Esophagus squamous epithelium (tissue), 5 donors: Measurements from ENCODE around the gene SLC12A7. TPM values are rescaled to one million over a fixed set of nuclear protein-coding genes. Genes with fewer than 3 reads are reported as not detected.

ENCODE experiments used
- DNase-seq: peaks from one replicate; lab custom pipeline; 2025; lab: John Stamatoyannopoulos, UW
- H3K27ac ChIP-seq, 4 donors: fragments of 200-600 bp; sonication (generic); one replicate each; pipeline ENCODE4 v1.5.1; 2016 to 2019; ENCODE audit warnings: mild to moderate bottlenecking in 1 of 4
- H3K27me3 ChIP-seq, 4 donors: fragments of 200-600 bp; sonication (generic); 1 replicate in 3 of 4; 2 replicates in 1 of 4; pipeline versions ENCODE4 v1.5.1 to v1.6.0; 2017 to 2021; ENCODE audit warnings: antibody characterized with exemption in 1 of 4
- H3K36me3 ChIP-seq, 3 donors: fragments of 200-600 bp; sonication (generic); one replicate each; pipeline ENCODE4 v1.5.1; 2016 to 2019
- H3K4me1 ChIP-seq, 3 donors: fragments of 200-600 bp; sonication (generic); one replicate each; pipeline ENCODE4 v1.5.1; 2017 to 2019
- H3K4me3 ChIP-seq, 4 donors: fragments of 200-600 bp; sonication (generic); 1 replicate in 3 of 4; 2 replicates in 1 of 4; pipeline ENCODE4 v1.5.1; 2016 to 2019; ENCODE audit warnings: mild to moderate bottlenecking in 2 of 4, moderate library complexity in 1 of 4
- H3K9me3 ChIP-seq, 3 donors: fragments of 200-600 bp; sonication (generic); one replicate each; pipeline ENCODE4 v1.5.1; 2016 to 2019
- CTCF ChIP-seq, 6 experiments: fragments of 450-650 bp in 4 of 6; fragments of 200-600 bp in 2 of 6; sonication (generic) in 2 of 6; IDR thresholded peaks; one replicate each; pipeline ENCODE4 v1.5.1; 2016 to 2019; ENCODE audit warnings: antibody characterized with exemption in 6 of 6, mild to moderate bottlenecking in 4 of 6, moderate library complexity in 4 of 6
- POLR2A ChIP-seq, 4 donors: fragments of 450-650 bp; IDR thresholded peaks; one replicate each; pipeline ENCODE4 v1.6.1; 2017; ENCODE audit warnings: antibody characterized with exemption in 4 of 4, mild to moderate bottlenecking in 4 of 4, moderate library complexity in 3 of 4
- WGBS, 2 donors: methylation state at CpG; one replicate each; pipeline ENCODE4 v1.1.5; 2018; 5-methylcytosine and 5-hydroxymethylcytosine counted together
- intact Hi-C: fragments of 100-400 bp; cut with DNase I; formaldehyde crosslinking; loops from one replicate; pipeline ENCODE4 v1.15.0; 2022
- total RNA-seq, 4 donors: library from RNA; depleted of rRNA; stranded (reverse); fragments of >200 nt; gene quantifications; one replicate each; pipeline ENCODE4 v1.1.0, GENCODE V29; 2016
- donor health status: DM: yes; HTN: yes; CAD: no.

Gene SLC12A7
- total RNA-seq, 4 donors from 2014 or later = 4.5 to 13.4 (median 6.6) TPM

GRCh38 chr5:1111241-1111726 lies 579 bp downstream of the SLC12A7 start:
- Histone ChIP-seq H3K27me3 (peaks cover 0 to 51% (median 0%) of the 10 kb centered on the region in 4 donors), H3K36me3 (no peaks in the 10 kb centered on the region), H3K9me3 (no peaks in the 10 kb centered on the region), H3K4me1 (peaks cover 0 to 71% (median 14%) of the 10 kb centered on the region in 3 donors), H3K4me3 (peak overlapping the region; percentile 73 to 95 (median 90)), H3K27ac (peak overlapping the region; percentile 78 to 91 (median 86))
- TF ChIP-seq POLR2A (IDR thresholded peaks at IDR 0.05) = no peak
- intact Hi-C loops = no loop called here
- DNase-seq = no peak
- 12% methylated on average over 5 of the region's 43 CpGs; no CpG with 5 or more reads in 1 of the 2 donors for WGBS, 2 donors

GRCh38 chr5:1110307-1111240 lies 1.3 kb downstream of the SLC12A7 start:
- H3K4me3 ChIP-seq = peak overlapping the region; percentile 73 to 95 (median 90)
- intact Hi-C loops = no loop called here
- DNase-seq = no peak
- no peaks in the 10 kb centered on the region for H3K36me3 ChIP-seq
- no peaks in the 10 kb centered on the region for H3K9me3 ChIP-seq
- peak overlapping the region; percentile 78 to 91 (median 86) for H3K27ac ChIP-seq
- 40 to 48% methylated on average over 11 to 12 of the region's 35 CpGs for WGBS, 2 donors
- peaks cover 1 to 78% (median 20%) of the 10 kb centered on the region in 3 donors for H3K4me1 ChIP-seq
- H3K27me3 ChIP-seq = peaks cover 0 to 44% (median 0%) of the 10 kb centered on the region in 4 donors
- TF ChIP-seq POLR2A (IDR thresholded peaks at IDR 0.05) (no peak), CTCF (IDR thresholded peaks at IDR 0.05) (no peak)

- peak overlapping the region in 2 of 4 donors; percentile 92 to 95 for H3K4me3 ChIP-seq
These were observed 2.1 kb downstream of the SLC12A7 start for GRCh38 chr5:1109542-1110306.

GRCh38 chr5:1108865-1109174 lies 3.0 kb downstream of the SLC12A7 start:
- H3K4me3 ChIP-seq = peak overlapping the region in 2 of 4 donors; percentile 8 to 95
- TF ChIP-seq CTCF (IDR thresholded peaks at IDR 0.05) (no peak), POLR2A (IDR thresholded peaks at IDR 0.05) (no peak)
- H3K27me3 ChIP-seq = peaks cover 0 to 27% (median 0%) of the 10 kb centered on the region in 4 donors
- peaks cover 14 to 95% (median 38%) of the 10 kb centered on the region in 3 donors for H3K4me1 ChIP-seq
- intact Hi-C loops = no loop called here
- no peaks in the 10 kb centered on the region for H3K9me3 ChIP-seq
- peak overlapping the region in 3 of 4 donors; percentile 67 to 90 (median 82) for H3K27ac ChIP-seq
- no peak for DNase-seq
- 29% methylated on average over 1 of the region's 11 CpGs; no CpG with 5 or more reads in 1 of the 2 donors for WGBS, 2 donors
- H3K36me3 ChIP-seq = no peaks in the 10 kb centered on the region

More at GRCh38 chr5:1109542-1110306, 2.1 kb downstream of the SLC12A7 start:
- TF ChIP-seq POLR2A (IDR thresholded peaks at IDR 0.05) (no peak), CTCF (IDR thresholded peaks at IDR 0.05) (no peak)
- peaks cover 0 to 36% (median 0%) of the 10 kb centered on the region in 4 donors for H3K27me3 ChIP-seq
- no peaks in the 10 kb centered on the region for H3K9me3 ChIP-seq
- H3K27ac ChIP-seq = peak overlapping the region in 3 of 4 donors; percentile 82 to 91 (median 90)
- H3K36me3 ChIP-seq = no peaks in the 10 kb centered on the region
- intact Hi-C loops = no loop called here
- WGBS, 2 donors = 89 to 95% methylated on average over 4 to 7 of the region's 26 CpGs
- peaks cover 10 to 86% (median 29%) of the 10 kb centered on the region in 3 donors for H3K4me1 ChIP-seq
- no peak for DNase-seq
